ENCODE data around the gene APH1A.
"Not testable (repeated sequence)": the region's sequence is repeated elsewhere in the genome, so short reads cannot be mapped to it uniquely, and the experiment has no call there.

APH1A gene

GRCh38 chr1:150233359-150234308, 35.2 kb downstream of the APH1A start:
- no peak for DNase-seq

GRCh38 chr1:150232921-150233320, 35.9 kb downstream of the APH1A start:
- DNase-seq = not testable (repeated sequence)

GRCh38 chr1:150228246-150228645, 40.6 kb downstream of the APH1A start:
- not testable (repeated sequence) for DNase-seq

GRCh38 chr1:150227228-150227627, 41.6 kb downstream of the APH1A start:
- DNase-seq = no peak

GRCh38 chr1:150226486-150226885, 42.3 kb downstream of the APH1A start:
- no peak for DNase-seq

GRCh38 chr1:150225546-150225945, 43.3 kb downstream of the APH1A start:
- DNase-seq = no peak

GRCh38 chr1:150224983-150225382, 43.8 kb downstream of the APH1A start:
- no peak for DNase-seq

GRCh38 chr1:150221552-150221951, 47.3 kb downstream of the APH1A start:
- DNase-seq = peak; percentile 8

GRCh38 chr1:150215855-150216254, 53.0 kb downstream of the APH1A start:
- DNase-seq = not testable (repeated sequence)
